Erythroblast (primary cell): ENCODE results near the gene SLC24A1.

Experiments used
- GATA1 ChIP-seq: IDR thresholded peaks from 2 replicates; pipeline ENCODE4 v1.6.1; 2011; ENCODE audit warnings: low read depth, mild to moderate bottlenecking, control low read depth, low read length, moderate library complexity
- POLR2A ChIP-seq: IDR thresholded peaks from 2 replicates; pipeline ENCODE4 v1.6.1; 2011; ENCODE audit warnings: mild to moderate bottlenecking, low read length

DNA sequence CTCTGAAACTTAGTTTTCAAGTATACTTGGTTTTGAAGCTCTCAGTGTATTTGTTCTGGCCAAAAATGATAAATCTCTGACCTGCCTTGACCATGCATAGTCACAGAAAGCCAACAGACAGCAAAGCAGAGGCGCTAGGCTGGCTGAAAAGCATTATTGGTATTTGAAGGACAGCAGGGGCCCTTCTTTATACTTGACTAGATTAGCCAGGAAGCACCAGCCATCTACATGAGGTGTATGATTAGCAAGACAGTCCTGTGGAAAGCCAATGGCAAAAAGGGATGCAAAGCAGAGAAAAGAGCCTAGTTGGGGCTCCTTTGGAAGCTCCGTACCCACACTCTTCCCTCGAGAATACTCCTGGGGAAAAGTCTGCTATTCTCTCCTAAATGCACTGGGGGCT, 7.8 kb downstream of the SLC24A1 start:
- TF ChIP-seq POLR2A (no peak), GATA1 (no peak)
